MV-4-11 (cell line): Measurements from ENCODE around the gene PLEKHH2.

Source experiments
- DNase-seq: peaks from one replicate; lab custom pipeline; 2025; lab: John Stamatoyannopoulos, UW

PLEKHH2 gene

DNA sequence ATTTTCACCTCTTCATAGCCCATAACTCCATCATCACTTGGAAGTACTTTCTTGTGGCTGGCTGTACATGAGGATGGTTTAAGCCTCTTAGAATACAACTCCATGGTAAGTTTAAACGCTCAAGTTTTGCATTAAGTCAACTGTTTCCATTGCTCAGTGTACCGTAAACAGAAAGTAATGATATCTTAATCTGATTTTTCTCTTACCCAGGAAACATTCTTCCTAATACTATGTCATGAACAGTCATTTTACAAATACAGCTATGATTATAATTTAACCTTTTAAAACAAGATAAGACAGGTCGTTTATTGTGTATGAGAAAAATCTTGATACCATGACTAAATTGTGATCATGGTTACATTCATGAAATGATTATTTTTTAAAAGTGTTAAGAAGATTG is 125.2 kb downstream of the PLEKHH2 start:
- no peak for DNase-seq

- DNase-seq: no peak
Measured at GRCh38 chr2:43763091-43763490, 126.0 kb downstream of the PLEKHH2 start.

GRCh38 chr2:43764086-43764705 is 127.1 kb downstream of the PLEKHH2 start:
- no peak for DNase-seq

DNA sequence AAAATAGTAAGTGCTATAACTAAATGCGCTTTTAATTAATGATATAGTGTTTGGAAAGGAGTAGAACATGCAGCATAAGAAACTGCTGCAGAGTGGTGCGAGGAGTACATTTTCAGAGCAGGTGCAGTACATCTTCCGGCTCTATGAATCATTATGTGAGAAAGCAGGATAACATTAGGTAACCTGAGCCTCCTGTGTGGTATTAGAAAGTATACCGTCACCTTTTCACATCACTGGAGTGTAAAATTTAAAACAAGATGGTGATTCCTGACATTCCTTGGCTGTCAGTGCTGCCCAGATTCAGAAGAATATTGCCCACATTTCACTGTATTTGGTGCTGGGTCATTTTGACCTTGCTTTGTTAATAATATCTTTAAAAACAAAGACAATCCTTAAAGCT is 128.9 kb downstream of the PLEKHH2 start:
- DNase-seq: no peak

DNA sequence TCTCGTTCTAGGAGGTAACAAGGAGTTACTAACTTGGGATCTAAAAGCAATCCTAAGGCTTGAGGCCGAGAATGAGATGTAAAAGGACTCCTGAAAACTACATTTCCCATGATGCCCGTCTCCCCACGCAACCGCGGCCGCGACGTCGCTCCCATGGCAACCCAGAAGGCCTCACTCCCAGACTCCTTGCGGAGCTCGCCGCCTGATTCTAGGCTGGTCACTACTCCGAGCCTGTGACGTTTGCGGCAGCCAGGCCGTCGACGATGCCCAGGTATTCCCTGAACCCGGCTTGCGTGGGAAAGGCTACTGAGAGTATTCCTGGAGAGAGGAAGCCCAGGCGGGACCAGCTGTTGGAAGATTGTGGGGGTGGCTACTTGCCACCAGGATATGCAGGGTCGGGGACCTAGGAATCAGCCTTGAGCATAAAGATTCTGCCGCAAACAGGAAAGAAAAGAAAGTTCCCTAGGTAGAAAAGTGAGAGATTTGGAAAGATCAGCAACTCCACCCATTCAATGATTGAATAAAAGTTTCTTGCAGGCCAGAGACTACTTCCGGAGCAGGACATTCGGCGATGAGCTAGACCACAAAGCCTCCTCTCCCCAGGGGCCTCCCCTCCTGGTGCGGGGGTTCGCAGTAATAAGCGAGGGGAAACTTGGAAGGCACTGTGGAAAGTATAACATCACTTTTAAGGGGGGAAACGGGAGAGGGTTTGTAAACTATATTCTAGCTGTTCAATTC is 137.0 kb downstream of the PLEKHH2 start, which contains the start of gene DYNC2LI1:
TSS of gene DYNC2LI1 (plus strand) at position 164 of the 738 bp plus-strand sequence. CDS start at position 264, 100 bp downstream.
- peak; percentile 81 for DNase-seq

- no peak for DNase-seq
Measured at GRCh38 chr2:43774617-43775016, 137.6 kb downstream of the PLEKHH2 start.

- DNase-seq: no peak
Measured at GRCh38 chr2:43776324-43776723, 139.3 kb downstream of the PLEKHH2 start.

DNA sequence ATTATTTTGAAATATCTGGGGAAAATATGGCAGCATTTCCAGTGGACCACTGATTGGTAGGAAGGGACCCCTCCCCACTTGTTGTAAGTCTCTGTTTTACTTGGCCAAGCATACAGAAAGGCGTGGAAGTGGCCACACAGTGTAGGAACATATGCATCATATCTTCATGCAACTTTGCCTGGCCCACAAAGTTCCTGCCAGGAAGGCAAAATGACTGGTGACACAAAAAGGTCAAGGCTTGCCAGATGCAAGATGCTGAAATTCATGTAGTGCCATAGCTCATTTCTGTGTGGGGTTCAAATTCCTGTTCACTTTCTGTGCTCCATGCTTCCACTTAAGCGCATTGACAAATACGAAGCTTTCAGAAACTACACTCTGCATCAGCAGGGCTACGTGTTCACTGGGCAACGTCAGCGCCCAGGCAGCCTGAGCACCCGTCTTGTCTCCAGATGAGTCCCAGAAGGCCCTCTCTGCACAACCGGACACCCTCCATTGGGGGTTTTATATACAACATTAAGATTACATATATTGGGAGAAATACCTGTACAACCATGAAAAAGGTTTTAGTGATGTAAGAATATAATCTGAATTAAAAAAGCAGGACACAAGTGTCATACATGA is 140.4 kb downstream of the PLEKHH2 start:
- no peak for DNase-seq

DNA sequence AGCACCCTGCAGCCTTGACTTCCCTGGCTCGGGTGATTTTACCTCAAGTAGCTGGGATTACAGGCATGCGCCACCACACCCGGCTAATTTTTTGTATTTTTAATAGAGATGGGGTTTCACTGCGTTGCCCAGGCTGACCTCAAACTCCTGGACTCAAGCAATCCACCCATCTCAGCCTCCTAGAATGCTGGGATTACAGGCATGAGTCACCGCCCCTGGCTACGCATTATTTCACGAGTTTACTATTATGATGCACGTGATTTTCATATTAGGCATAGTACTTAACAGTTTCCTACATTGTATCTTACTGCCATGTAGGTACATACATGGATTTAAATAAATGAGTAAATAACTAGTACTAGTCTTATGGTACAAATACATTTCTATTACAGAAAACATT is 141.2 kb downstream of the PLEKHH2 start:
- no peak for DNase-seq

GRCh38 chr2:43787895-43788294 is 150.8 kb downstream of the PLEKHH2 start:
- DNase-seq: no peak

GRCh38 chr2:43788646-43789045 is 151.6 kb downstream of the PLEKHH2 start:
- DNase-seq: no peak

DNA sequence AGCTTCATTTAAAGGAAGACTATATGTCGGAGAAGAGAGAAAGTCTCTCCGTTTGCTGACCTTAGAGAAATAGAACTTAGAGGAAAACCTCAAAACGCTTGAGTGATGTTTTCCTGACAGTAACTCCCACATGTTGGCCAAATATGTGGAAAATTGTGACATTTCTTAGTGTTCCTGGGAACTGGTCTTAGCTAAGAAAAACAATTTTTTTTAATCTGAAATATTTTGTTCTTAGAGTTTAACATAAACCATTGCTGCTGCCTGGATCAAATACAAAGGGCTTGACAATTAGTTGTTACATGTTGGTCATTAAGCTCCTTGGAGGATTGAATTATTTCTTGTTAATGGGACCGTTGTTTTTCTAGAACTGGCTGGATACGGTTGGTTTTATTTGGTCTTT is 153.1 kb downstream of the PLEKHH2 start:
- no peak for DNase-seq

- no peak for DNase-seq
Measured at GRCh38 chr2:43791035-43791765, 154.1 kb downstream of the PLEKHH2 start.

- DNase-seq: no peak
Measured at GRCh38 chr2:43792653-43793052, 155.6 kb downstream of the PLEKHH2 start.

- no peak for DNase-seq
Measured at GRCh38 chr2:43794956-43795355, 157.9 kb downstream of the PLEKHH2 start.

DNA sequence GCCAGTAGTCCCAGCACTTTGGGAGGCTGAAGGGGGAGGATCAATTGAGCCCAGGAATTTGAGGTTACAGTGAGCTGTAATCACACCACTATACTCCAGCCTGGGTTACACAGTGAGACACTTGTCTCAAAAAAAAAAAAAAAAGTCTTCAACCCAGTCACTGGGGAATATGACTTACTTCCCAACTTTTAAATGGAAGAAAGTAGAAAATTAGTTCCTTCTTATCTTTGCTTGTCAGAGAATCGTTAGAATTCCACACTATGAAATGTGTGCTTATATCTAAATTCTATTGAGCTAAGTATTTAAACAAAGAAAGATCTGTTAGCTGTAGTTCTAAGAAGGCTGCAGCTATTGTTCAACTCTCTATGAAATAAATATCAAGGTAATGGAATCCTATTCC is 159.1 kb downstream of the PLEKHH2 start:
- no peak for DNase-seq

DNA sequence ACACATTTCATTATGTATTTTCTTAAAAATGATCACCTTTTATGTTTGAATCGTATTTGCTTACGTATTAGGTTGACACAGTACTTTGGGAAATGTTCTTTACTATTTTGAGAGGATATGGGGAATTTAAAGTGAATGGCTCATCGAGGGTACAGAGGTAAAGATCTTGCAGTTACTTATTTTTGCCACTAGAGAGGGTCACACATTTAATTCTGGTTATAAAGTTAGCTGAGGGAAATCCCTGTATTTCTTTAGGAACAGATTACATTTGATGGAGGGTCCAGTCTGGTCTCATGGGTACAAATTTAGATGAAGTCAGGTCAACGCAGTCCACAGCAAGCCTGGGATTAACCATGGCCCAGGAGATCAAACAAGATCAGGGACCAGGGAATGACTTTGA is 161.2 kb downstream of the PLEKHH2 start:
- no peak for DNase-seq

DNA sequence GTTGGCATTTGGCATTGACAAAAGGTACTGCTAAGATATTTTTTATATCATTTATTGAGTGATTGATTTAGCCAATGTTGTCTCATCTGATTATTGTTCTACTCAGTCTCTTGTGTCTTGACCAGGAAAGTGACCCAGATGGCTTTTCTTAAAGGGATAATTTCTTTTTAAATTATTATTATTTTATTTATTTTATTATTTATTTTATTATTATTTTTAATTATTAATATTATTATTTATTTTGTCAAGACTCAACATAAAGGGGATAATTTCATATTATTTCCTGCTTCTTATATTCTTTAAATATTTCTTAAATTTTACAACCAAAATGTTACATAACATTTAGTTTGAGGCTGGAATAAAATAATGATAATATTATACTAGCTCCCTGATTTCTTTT is 163.8 kb downstream of the PLEKHH2 start:
- DNase-seq: no peak

DNA sequence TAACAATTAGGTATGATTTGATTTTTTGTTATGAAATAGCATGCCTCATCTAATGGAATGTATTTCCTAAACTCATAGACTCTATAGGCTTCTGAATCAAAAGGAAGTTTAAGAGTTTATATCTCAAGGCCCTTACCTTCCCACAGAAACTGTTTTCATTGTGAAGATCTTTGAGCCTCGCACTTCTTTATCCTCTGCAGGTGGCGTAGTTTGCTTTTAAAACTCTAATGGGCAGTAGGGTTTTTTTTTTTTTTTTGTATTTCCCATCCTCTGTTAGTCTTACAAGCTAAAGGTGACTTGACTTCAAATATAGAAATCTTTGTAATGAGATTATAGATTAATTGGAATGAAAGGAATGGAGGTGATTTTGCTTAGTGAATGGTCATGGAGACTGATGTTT is 165.1 kb downstream of the PLEKHH2 start:
- DNase-seq: no peak

- DNase-seq: no peak
Measured at GRCh38 chr2:43803113-43803512, 166.1 kb downstream of the PLEKHH2 start.

DNA sequence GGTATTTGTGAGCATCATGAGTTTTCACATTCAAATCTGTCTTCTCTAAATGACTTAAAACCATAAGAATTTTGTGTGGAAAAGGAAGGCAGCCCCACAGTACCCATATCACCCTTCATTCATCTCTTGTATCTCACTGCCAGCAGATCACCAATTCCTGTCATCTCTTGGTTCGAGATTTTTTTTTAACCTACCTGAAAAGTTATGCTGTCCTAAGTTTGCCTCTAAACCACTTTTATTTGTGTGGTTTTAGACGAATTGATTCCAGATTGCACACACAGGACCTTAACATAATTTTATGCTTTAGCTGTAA is 169.6 kb downstream of the PLEKHH2 start:
- no peak for DNase-seq

DNA sequence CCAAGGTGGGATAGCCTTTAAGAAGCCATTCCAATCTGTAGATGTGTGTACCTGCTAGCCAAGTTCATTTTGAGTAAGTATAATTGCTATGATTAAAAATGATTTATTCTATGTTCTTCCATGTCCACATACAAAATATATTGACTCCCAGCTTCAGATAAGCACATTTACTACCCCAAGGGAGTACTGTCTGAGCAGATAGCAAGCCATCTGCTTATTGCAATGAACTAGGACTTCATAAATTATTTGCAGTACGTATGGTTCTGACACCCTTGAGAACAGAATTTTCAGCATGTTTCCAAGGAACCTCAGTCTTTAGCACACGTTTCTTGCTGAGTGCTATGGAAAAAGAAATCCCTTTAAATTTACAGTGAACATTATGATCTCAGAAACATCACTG is 173.4 kb downstream of the PLEKHH2 start:
- DNase-seq: no peak

GRCh38 chr2:43810888-43811287 is 173.8 kb downstream of the PLEKHH2 start:
- DNase-seq: no peak
